Iris pigment epithelial cell (primary cell): ENCODE results near the gene HSPA14.
"Not testable (repeated sequence)": the region's sequence is repeated elsewhere in the genome, so short reads cannot be mapped to it uniquely, and the experiment has no call there.

Source experiments
- DNase-seq: peaks from one replicate; pipeline ENCODE4 v3.0.0-alpha.2; 2011; ENCODE audit warnings: low read depth

The HSPA14 gene

DNA sequence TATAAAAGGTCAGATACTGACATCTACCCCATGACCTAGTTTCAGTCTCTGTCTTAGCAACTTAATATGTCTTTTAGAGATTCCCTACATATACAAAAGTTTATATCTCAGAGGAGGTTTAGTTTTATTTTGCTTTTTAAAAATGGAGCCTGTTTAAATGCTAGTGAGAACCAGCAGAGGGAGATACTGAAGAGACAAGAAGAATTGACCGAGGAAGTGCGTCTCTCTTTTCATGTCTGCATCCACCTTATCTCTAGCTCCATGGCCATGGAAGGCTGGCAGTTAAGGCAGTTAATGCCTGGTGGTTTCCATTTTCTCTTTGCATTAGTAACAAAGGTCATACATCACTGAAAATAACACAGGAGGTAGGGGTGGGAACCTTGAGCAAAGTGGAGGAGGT is 51.2 kb downstream of the HSPA14 start:
- peak; percentile 45 for DNase-seq

DNA sequence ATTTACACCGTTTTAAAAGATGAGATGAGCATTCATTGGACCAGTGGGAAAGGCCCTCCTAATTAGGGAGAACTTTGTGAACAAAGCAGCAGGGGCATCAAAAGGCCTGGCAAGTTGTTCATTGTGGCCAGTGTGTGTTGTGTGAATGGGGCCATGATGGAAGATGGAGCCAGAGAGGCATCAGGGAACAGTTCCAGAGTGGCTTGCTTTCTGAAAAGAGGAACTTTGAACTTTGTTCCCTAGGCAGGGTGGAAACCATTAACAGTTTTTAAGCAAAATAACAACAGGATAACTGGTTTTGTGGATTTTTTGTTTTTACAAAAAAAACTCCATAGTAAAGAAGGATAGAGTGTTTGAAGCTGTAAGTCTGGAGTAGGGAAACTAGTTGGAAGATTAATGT is 53.0 kb downstream of the HSPA14 start:
- DNase-seq: no peak

DNA sequence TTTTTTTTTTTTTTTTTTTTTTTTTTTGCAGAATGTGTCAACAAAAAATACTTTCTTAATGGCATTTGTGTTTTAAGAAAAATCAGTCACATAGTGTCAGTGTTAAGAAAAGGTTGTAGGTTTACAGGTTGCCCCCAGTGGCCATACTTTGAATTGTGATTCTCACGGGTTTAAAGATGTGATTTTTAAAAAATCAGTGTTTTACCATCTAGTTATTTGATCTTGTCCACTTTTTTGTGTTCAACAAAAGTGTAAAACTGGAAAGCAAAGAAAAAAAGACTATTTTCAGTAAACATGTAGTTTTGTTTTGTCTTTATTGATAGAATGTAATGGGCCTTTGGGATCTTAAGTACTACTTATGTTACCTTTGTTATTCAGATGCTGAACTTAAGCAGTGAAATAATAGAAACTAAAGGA is 66.2 kb downstream of the HSPA14 start:
- DNase-seq: peak; percentile 30

DNA sequence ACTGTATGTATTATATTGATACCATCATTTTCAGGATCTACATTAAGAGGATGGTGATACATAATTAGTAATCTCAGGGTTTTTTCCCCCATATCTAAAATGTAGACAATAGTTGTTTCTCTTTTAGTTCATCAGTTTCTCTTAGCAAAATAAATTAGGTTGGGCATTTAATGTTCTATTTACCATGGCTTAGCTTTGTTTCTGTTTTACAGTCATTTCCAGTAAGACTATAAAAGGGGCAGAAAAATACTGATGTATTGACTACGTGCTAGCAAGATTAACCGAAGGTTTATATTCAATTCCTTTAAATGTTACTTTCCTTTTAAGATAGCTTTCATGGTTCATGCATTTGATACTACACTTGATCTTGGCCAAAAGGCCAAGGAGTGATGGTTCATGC is 66.8 kb downstream of the HSPA14 start:
- no peak for DNase-seq

DNA sequence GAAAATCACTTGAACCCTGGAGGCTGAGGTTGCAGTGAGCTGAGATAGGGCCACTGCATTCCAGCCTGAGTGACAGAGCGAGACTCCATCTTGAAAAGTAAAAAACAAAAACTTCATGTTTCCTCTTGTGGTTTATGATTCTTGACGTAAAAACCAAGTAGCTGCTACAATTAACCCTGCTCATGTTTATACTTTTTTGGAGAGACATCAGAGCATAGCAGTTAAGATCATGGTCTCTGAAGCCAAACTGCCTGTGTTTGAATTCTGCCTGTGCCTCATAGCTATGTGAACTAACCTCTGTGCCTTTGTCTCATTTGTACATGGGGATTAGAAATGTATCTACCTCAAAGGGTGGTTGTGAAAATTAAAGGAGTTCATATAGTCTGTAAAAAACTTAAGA is 67.8 kb downstream of the HSPA14 start:
- DNase-seq: no peak

DNA sequence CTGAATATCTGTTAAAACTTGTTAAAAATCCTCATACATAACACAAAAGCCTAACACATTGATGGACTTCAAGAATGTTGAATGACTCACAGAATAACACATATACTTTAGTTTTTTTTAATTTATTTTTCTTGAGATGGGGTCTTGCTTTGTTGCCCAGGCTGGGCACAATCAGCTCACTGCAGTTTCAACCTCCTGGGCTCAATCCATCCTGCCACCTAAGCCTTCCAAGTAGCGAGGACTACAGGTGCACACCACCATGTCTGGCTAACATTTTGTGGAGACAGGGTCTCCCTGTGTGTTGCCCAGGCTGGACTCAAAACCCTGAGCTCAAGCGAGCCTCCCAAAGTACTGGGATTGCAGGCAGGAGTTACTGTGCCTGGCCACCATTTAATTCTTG is 68.7 kb downstream of the HSPA14 start:
- no peak for DNase-seq

DNA sequence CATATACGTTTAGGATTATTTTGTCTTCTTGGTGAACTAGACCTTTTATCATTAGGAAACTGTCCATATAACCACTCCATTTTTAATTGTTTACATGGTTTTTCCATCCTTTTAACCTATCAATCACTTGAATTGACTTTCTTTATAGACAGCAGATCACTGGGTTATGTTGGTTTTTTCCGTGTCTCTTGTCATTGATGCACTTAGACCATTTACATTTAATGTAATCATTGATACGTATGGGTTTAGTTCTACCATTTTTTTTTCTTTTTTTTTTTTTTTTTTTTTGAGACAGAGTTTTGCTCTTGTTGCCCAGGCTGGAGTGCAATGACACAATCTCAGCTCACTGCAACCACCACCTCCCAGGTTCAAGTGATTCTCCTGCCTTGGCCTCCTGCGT is 69.5 kb downstream of the HSPA14 start:
- DNase-seq: not testable (repeated sequence)

DNA sequence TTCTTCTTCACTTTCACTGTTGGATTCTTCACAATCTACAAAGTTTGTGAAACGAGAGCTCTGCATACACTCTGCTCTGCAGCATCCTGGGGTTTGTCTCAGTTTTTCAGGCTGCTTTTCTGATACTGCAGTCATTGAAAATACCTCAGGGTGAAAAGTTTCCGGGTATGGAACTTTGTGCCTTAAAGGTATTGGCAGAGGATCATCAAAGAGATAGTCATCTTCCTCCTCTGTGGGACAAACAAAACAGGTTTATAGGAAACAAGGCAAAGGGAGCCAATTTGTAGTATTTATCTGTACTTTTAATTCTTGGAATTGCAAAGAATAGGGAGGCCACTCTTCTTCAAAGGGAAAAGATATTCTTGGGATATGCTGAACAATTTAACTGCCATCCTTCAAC is 71.0 kb downstream of the HSPA14 start:
- DNase-seq: no peak

DNA sequence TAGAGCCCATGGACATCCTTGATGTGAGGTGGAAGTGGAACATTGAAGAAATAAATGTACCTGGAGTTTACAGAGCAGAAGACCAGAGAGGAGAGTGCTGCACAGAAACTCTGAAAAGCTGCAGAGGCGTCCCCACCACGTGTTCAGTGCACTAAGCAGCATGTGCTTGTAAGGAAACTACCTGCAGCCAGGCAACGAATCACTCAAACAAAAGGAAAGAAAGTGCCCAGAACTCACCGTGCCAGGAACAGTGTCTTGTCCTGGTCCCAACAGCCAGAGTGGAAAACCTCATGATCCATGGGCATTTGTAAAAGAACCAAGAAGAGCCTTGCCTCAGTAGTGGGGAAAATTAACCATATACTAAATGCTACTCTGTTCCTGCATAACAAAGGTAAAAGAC is 72.8 kb downstream of the HSPA14 start:
- DNase-seq: no peak

DNA sequence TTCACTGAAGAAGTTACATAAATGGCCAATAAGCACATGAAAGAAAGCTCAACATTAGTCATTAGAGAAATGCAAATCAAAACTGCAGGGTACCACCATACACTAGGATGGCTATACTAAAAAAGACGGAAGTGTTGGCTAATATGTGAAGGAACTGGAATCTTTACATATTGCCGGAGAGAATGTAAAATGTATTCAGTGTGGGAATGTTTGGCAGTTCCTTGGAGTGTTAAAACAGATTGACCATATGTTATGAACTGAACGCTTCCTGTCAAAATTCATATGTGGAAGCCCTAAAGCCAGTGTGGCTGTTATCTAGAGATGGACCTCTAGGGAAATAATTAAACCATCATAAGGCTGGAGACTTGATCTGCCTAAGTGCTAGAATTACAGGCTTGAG is 73.7 kb downstream of the HSPA14 start:
- no peak for DNase-seq

DNA sequence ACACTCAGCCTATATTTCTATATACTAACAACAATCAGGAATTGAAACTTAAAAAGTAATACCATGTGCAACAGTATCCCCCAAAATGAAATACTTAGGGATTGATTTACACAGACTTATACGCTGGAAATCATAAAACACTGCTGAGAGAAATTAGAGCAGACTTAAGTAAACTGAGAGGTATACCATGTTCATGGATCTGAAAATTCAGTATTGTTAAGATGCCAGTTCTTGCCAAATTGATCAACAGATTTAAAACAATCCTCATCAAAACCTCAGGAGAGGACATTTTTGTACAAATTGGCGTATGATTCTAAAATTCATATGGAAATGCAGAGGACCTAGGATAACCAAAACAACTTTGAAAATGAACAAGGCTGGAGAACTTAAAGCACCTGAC is 78.5 kb downstream of the HSPA14 start:
- no peak for DNase-seq

DNA sequence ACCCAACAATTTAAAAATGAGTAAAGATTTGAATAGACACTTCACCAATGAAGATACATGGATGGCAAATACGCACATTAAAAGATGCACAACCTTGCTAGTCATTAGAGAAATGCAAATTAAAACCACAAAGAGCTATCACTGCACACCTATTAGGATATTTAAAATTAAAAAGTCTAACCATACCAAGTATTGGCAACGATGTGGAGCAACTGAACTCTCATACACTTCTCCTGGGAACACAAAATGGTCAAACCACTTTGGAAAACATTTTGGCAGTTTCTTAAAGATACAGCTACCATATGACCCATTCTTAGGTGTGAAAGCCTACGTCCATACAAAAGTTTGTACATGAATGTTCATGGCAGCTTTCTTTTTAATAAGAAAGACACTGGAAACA is 79.7 kb downstream of the HSPA14 start:
- DNase-seq: no peak

DNA sequence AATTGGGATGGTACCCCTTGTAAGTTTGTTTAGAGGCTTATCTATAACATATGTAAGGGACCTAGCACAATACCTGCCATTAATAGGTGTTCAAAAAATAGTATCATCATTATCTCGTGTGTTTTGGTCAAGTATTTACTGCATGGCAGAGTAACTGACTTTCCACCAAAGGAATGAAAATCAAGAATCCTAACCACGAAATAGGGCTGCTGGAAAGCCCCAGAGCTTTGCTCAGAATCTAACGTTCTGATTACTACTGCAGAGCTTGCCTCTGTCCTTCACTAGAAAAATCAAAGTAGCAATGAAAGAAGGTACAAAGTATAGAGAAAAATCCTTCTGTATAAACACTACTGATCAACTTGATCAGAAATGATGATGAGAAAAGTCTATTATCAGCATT is 80.9 kb downstream of the HSPA14 start:
- DNase-seq: peak; percentile 17
